Prostate gland (tissue), 2 donors: ENCODE measurements around the gene DCAF15.

Experiments
- POLR2A ChIP-seq: fragments of 450-650 bp; IDR thresholded peaks from one replicate; pipeline ENCODE4 v1.6.1; 2016; ENCODE audit warnings: antibody characterized with exemption, mild to moderate bottlenecking
- POLR2AphosphoS5 ChIP-seq: sonication (generic); formaldehyde crosslinking; IDR thresholded peaks from one replicate; pipeline ENCODE4 v1.6.1; 2017; ENCODE audit warnings: antibody characterized with exemption
- TF ChIP-seq, protein P1 (sequence below), 4 experiments: fragments of 200-600 bp in 2 of 4; fragments of 450-650 bp in 2 of 4; sonication (generic) in 2 of 4; IDR thresholded peaks; 1 replicate in 3 of 4; 2 replicates in 1 of 4; pipeline ENCODE4 v1.5.1; 2016 to 2019; ENCODE audit warnings: antibody characterized with exemption in 4 of 4, mild to moderate bottlenecking in 2 of 4, moderate library complexity in 2 of 4

DNA sequence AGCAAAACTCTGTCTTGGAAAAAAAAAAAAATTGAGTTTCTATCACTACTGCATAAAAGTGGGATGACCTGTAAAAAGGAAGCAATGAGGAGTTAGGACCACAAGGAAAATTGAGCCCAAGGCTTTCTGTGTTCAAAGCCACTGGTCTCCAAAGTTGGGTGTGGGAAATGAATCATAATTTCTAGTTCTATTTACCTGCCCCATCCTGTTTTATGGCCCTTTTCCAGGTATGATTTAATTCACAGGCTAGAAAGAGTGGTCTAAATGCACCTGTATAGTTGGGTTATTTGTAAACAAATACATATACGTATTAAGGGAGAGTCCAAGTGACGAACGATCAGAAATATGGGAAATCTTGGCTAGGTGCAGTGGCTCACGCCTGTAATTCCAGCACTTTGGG, 5.9 kb upstream of the DCAF15 start:
- TF ChIP-seq, protein P1, sequence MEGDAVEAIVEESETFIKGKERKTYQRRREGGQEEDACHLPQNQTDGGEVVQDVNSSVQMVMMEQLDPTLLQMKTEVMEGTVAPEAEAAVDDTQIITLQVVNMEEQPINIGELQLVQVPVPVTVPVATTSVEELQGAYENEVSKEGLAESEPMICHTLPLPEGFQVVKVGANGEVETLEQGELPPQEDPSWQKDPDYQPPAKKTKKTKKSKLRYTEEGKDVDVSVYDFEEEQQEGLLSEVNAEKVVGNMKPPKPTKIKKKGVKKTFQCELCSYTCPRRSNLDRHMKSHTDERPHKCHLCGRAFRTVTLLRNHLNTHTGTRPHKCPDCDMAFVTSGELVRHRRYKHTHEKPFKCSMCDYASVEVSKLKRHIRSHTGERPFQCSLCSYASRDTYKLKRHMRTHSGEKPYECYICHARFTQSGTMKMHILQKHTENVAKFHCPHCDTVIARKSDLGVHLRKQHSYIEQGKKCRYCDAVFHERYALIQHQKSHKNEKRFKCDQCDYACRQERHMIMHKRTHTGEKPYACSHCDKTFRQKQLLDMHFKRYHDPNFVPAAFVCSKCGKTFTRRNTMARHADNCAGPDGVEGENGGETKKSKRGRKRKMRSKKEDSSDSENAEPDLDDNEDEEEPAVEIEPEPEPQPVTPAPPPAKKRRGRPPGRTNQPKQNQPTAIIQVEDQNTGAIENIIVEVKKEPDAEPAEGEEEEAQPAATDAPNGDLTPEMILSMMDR (IDR thresholded peaks at IDR 0.05): no peak
- TF ChIP-seq POLR2A (no peak), POLR2AphosphoS5 (no peak)
